Dermis blood vessel endothelial cell (primary cell): ENCODE measurements around the gene SOS1. TPM values are rescaled to one million over a fixed set of nuclear protein-coding genes. Genes with fewer than 3 reads are reported as not detected.
A peak's percentile ranks its signal among the peaks of the same experiment; 100 is the strongest.
"Not testable (repeated sequence)": the region's sequence is repeated elsewhere in the genome, so short reads cannot be mapped to it uniquely, and the experiment has no call there.

Experiments
- DNase-seq: peaks from one replicate; pipeline ENCODE4 v3.0.0; 2010
- total RNA-seq: library from RNA; depleted of rRNA; stranded (reverse); fragments of >200 nt; gene quantifications from 2 replicates; pipeline ENCODE4 v1.2.3, GENCODE V29; 2014

SOS1 gene
- 13.1 and 24.9 TPM in 2 replicates for total RNA-seq

GRCh38 chr2:39120771-39121522 lies at the start of gene SOS1:
SOS1 (minus strand) TSS chr2:39121051; CDS start chr2:39120422, 629 bp downstream.
- DNase-seq: peak; percentile 96

- no peak for DNase-seq
Observed at GRCh38 chr2:39164089-39164488, 43.2 kb upstream of the SOS1 start.

DNA sequence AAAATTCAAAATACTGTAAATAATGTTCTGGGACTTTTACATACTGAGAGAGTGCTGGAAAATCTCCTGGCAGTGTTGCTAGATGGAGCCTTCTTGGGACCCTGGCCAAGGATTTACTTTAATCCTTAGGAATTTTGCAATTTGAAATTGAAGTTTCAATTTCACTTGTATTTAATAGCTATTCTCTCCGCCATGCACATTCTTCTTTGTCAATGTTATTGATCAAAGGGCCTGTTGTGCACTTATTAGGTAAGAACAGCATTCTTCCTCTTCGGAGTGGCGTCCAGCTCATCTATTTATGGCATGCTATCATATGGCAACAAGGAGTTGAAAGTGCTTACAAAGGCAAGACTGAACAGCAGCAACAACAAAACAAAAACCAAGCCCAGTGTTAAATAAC lies 40.1 kb upstream of the SOS1 start:
- no peak for DNase-seq

GRCh38 chr2:39159283-39159682 lies 38.4 kb upstream of the SOS1 start:
- no peak for DNase-seq

DNA sequence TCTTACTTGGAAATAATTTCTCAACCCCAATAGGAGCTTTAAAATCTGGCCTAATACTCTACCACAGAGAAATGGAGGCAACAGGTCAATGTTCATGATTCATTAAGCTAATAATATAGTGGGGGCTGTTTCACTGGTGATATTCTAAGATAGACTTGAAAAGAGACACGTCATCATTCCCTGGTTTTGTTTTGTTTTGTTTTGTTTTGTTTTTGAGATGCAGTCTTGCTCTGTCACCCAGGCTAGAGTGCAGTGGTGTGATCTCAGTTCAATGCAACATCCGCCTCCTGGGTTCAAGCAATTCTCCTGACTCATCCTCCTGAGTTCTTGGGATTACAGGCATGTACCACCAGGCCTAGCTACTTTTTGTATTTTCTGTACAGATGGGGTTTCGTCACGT lies 37.5 kb upstream of the SOS1 start:
- no peak for DNase-seq

- no peak for DNase-seq
Observed at GRCh38 chr2:39156846-39157245, 36.0 kb upstream of the SOS1 start.

DNA sequence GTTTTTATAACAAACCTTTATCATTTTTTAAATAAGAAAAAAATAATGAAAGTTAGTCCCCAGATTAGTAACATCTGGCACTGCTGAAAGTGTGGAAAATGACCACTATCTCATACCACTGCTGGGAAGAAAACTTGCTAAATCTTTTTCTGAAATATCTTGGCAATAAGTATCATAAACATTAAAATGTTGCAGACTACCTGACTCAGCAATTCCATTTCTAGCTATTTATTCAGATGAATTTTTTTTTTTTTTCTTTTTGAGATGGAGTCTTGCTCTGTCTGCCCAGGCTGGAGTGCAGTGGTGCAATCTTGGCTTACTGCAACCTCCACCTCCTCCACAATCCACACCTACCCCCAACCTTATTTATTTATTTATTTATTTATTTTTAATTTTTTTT lies 35.3 kb upstream of the SOS1 start:
- DNase-seq: no peak

GRCh38 chr2:39155573-39155972 lies 34.7 kb upstream of the SOS1 start:
- not testable (repeated sequence) for DNase-seq

DNA sequence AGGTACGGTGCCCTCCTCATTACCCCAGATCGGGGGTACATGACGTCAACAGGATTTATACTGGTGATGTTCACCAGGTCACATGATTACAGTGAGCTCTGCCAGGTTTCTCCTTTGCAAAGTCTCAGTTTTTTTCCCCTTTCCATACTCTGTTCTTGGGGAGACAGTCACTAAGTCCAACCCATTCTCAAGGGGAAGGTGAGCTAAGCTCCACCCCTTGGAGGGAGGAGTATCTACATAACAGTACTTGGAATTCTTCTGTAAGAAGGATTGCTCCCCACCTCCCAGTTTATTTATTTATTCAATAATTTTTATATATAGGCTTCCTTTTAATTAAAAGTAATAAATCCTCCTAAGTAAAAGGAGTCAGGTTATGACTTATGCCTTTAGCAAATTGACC lies 34.1 kb upstream of the SOS1 start:
- DNase-seq: no peak

DNA sequence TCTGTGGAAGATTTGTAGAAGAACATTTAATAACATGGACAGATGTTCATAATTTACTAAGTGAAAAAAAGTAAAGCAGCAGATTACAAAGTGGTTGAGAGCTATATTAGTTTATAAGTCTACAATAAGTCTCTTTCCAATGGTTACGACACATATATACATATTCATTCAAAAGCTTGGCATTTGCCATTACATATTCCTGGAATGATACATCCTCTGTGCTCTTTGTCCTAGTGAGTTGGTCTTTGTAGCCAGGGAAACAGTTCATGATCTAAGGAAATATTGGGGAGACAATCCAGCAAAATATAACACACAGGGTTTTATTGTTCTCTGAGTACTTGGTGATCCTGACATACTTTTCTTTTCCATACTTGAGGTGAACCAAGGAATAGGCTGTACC lies 32.5 kb upstream of the SOS1 start:
- no peak for DNase-seq

DNA sequence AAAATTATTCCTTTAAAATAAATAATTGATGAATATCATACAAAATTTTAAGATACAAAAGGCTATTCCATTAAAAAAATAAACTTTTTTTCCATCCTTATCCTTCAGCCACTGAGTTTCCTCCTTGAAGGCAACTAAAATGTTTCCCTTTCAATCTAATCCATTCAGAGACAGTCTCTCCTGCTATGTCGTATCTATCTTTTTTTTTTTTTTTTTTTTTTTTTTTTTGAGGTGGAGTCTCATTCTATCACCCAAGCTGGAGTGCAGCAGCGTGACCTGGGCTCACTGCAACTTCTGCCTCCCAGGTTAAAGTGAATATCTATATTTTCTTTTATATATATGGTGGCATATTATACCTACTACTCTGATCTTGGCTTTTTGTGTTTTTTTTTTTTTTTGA lies 31.7 kb upstream of the SOS1 start:
- no peak for DNase-seq

DNA sequence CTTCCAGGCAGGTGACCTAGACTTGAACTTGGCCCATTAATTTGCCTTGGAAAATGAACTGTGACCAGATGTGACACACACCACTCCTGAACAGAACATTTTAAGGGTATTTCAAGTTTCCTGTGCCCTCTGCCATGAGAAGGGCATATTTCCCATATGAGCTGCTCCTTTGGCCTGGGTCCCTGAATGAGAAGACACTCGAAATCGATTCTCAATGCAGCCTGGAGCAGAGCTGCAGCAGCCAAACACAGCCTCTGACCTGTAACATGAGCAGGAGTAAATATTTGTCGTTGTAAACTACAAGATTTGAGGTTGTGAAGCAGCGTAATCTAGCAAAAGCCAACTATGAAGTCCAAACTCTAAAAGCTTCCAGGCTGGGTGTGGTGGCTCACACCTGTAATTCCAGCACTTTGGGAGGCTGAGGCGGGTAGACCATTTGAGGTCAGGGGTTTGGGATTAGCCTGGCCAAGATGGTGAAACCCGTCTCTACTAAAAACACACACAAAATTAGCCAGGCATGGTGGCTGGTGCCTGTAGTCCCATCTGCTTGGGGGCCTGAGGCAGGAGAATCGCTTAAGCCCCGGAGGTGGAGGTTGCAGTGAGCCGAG lies 30.1 kb upstream of the SOS1 start:
- no peak for DNase-seq

DNA sequence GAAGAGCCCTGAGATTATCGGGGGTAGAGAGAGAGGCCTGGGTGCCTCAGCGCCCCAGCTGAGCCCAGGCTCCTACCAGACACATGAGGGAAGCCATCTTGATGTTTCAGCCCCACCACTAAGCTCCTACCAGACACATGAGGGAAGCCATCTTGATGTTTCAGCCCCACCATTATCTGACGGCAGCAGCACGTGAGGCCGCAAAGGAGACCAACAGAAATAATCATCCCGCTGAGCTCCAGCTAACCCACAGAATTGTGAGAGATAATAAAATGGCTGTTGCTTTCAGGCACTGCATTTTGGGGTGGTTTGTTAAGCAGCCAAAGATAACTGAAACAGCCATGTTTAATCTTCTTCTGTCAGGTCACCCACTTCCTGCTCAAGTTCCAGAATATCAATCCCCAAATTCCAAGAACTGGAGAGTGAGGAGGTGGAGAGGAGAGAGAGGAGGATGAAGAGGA lies 29.3 kb upstream of the SOS1 start:
- DNase-seq: no peak

- DNase-seq: no peak
Observed at GRCh38 chr2:39146630-39147029, 25.8 kb upstream of the SOS1 start.

DNA sequence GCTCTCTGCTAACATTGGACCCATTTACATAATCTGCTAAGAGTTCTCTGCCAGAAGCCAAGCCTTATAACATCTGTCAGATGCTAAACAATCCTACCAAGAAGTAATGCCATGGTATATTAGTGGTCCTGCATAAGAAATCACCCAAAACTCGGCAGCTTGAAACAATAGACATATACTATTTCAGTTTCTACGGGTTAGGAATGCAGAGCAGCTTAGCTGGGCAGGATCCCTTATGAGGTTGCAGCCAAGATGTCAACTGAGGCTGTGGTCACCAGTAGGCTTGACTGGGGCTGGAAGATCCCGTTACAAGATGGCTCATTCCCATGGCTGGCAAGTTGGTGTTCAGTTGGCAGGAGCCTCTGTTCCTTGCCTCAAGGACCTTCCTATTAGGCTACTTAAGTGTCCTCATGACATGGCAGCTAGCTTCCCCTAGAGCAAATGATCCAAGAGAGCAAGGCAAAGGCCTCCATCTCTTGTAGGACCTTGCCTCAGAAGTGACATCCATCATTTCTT lies 25.1 kb upstream of the SOS1 start:
- no peak for DNase-seq

GRCh38 chr2:39144416-39144815 lies 23.6 kb upstream of the SOS1 start:
- DNase-seq: no peak

DNA sequence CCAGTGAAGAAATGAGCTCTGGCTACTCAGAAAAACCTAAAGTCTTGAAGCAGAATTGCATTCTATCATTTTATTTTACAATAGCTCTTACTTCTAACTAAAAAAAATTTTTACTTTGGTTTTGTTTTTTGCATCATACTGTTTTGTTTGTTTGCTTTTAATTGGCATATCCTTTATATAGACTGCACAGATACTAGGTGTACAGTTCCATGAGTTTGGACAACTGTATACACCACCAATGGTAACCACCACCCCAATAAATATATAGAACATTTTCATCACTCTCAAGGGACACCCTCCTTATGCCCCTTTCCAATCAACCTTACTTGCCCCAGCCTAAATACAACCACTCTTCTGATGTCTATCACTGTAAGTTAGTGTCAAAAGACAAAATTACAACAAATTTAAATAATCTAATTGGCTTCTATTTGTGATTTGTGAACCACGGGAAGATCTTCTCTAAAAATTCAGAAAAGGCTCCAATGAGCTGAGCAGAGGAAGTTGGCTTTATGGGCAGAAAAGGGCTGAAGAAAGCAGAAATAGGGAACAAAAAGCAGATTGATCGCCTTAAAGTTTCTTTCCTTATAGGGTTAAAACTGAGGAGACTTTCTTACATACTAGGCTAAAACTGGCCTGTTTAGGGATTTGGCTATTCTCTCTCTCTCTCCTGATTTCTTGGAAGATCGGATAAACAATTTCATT lies 22.2 kb upstream of the SOS1 start:
- DNase-seq: no peak

GRCh38 chr2:39141334-39142271 lies 20.8 kb upstream of the SOS1 start:
- DNase-seq: no peak

DNA sequence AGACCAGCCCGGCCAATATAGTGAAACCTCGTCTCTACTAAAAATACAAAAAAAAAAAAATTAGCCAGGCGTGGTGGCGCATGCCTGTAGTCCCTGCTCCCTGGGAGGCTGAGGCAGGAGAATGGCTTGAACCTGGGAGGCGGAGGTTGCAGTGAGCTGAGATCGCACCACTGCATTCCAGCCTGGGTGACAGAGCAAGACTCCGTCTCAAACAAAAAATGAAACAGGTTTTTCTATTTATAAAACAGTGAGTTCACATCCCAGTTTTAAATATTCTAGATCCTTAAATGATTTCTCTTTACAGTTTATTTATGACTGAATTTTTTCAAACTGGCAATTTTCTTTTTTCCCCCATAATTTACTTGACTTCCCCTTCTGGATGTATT lies 20.1 kb upstream of the SOS1 start:
- DNase-seq: not testable (repeated sequence)

DNA sequence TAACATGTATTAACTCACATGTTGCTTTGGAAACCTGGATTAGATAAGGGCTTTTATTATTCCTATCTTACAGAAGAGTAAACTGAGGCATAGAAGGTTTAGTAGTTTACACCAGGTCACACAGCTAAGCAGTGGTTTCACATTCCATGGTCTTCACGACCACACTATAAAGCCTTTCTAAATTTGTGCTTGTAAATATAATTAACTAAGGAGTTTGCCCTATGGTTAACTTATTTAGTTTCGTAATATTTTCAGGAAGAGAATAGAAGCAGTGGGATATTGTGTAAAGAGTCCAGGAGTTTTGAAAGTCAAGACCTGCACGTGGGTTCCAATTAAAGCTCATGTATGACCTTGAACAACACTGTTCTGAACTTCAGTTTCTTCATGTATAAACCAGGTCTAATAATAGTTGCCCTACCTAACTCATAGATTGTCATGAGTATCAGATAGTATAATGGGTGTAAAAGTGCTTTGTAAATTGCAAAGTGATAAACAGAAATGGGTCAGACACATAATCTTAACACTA lies 19.5 kb upstream of the SOS1 start:
- no peak for DNase-seq

GRCh38 chr2:39139511-39140237 lies 18.8 kb upstream of the SOS1 start:
- DNase-seq: no peak

DNA sequence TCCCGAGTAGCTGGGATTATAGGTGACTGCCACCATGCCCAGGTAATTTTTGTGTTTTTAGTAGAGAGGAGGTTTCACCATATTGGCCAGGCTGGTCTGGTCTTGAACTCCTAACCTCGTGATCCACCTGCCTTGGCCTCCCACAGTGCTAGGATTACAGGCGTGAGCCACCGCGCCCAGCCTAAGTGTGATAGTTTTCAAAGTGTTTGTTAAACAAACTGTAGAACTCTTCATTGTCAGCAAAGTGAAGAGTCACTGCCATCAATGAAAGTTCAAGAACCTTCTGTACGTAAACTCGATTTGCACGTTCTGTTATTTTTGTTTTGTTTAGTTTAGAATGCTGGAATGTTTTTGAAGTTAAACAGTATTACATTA lies 18.0 kb upstream of the SOS1 start:
- no peak for DNase-seq
